Inferior parietal cortex (tissue), 1 donor: ENCODE results near the gene TRIM9.
"Not testable (repeated sequence)": the region's sequence is repeated elsewhere in the genome, so short reads cannot be mapped to it uniquely, and the experiment has no call there.

Experiments used
- DNase-seq: peaks from one replicate; pipeline ENCODE4 v3.0.0-alpha.2; 2016; ENCODE audit errors: extremely low spot score

Gene TRIM9

DNA sequence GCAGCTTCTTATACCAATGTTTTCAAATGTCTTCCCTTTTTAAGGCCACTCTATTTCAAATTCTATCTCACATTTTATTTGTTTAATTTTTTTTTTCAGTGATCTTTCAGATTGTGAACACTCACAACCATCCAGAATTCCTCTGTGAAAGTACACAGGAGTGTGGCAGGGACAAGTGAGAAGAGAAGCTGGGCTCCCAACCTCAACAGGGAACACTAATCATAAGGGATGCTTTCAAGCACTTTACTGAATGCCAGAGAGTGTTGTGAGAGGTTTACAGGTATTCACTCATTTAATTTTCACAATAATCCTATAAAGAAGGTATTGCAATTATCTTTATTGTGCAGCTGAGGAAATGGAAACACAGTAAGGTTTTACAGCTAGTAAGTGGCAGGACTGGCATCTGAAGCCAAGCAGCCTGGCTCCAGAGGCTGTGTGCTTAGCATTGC is 90.5 kb downstream of the TRIM9 start:
- DNase-seq = no peak

DNA sequence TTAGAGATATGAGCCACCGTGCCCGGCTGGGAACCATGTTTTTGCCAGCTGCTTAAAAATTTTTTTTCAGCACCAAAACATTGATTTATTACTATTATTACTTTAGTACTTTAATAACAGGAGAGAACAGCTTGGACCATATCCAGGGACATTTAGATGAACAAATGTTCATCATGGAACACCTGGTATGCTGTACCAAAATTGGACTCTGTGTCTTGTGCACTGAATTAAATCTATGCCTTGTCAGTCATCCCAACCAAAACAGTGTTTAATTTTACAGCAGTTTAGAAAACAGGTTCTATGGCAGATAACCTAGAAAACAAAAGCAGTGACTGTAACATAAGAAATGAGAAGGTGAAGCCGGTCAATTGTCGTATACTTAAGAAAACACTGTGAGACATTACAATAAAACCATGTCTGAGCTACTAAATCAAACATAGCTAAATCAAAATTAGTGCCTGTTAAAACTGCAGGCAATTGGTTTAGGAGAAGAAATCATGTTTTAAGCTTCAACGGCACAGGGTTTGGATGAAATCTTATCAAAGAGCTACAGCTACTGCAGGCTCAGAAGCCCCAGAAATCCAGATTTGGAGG is 92.4 kb downstream of the TRIM9 start:
- DNase-seq = no peak

DNA sequence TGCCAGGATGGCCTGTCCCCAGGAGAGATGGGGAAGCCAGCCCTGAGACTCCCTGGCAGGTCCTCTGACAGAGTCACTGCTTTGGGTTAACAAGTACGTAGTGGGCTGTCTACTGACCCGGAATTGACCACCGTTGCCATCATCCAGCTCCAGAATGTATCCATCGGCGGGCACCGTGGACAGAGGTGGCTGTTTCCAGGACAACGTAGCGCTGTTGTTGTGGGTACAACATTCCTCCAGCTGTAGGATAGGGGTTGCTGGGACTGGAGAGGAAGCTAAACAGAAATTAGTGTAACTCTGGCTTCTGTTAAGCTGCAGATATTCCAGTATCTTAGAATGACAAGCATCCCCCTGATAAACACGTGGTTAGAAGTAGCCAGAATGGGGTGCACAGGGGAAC is 94.3 kb downstream of the TRIM9 start:
- DNase-seq = no peak

DNA sequence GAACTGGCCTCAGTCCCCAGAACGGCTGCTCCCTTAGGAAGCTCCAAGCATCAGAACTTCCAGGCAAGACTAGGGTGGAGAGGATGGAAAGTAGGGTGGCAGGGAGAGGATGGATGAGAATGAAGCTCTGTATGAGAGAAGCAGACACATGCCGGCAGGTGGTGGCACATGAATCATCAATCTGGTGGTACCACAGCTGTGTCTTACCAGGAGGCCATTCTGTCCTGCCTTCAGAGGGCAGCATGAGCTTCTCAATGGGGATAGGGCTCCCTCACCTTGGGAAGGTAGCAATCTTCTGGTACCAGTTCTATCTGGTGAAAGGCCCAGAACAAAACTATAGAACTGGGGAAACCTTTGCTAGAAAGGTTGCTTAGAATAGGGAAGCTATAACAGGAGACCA is 95.2 kb downstream of the TRIM9 start:
- no peak for DNase-seq

DNA sequence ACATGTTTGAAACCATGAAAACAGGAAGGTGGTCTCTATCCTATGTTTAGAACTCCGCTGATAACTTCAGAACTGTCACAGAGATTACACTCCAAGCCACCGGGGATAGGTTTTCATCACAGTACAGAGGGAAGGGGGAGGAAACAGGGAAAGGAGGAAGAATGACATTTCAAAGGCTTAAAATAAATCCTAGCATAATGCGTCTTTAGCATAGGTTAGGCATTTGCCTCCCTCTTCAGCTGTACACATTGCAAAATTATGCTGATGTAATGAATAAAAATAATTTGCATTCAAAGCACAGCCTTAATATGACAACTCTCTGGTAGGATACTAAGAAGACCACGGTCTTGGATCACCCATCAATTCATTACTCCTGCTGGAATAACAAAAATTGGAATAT is 96.3 kb downstream of the TRIM9 start:
- no peak for DNase-seq

DNA sequence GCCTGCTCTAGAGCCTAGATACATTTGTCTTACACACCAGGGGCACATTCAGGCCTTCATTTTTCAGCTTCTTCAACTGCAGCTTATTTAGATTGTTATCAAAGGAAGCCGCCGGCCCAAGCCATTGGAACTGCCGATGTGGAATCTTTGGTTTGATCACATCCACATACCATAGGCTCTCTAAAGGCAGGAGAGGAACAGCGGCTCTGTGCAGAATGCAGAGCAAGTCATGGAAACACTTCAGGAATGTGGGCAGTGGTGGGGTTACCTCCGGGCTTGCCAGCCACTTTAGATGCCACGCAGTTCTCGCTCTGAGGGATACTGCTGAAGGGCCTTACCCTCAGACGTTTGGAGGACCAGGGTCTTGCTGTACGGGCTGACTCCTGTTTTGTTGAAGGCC is 97.2 kb downstream of the TRIM9 start:
- no peak for DNase-seq

DNA sequence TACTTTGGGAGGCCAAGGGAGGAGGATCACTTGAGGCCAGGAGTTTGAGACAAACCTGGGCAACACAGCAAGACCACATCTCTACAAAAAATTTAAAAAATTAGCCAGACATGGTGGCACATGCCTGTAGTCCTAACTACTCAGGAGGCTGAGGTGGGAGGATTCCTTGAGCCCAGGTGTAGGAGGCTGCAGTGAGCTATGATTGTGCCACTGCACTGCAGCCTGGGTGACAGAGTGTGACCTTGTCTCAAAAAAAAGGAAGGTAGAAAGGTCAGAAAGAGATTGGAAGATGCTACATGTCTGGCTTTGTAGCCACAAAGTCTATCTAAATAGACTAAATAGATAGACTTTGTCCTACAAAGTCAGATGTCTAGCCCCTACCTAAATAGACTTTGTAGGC is 100.7 kb downstream of the TRIM9 start:
- DNase-seq = not testable (repeated sequence)

DNA sequence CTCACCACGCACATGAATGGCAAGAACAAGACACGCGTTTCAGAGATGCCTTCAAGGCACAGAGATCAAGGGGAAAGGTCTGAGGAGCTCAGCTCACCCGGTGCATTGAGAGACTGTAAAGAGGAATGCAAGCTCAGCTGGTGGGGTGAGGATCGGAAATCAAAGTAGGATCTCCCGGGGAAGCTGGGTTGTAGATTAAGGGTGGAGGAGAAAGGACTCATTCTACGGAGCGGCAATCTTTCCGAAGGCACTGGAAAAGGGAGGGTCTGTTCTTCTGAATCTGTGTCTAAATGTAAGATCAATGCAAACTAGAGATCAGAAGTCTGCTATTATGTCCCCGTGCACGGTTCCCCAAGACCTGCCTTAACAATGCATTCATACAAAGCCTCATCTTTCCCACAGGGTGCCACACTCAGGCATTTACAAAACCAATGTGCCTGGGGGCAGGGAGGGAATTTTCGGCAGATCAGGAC is 109.0 kb downstream of the TRIM9 start:
- no peak for DNase-seq

DNA sequence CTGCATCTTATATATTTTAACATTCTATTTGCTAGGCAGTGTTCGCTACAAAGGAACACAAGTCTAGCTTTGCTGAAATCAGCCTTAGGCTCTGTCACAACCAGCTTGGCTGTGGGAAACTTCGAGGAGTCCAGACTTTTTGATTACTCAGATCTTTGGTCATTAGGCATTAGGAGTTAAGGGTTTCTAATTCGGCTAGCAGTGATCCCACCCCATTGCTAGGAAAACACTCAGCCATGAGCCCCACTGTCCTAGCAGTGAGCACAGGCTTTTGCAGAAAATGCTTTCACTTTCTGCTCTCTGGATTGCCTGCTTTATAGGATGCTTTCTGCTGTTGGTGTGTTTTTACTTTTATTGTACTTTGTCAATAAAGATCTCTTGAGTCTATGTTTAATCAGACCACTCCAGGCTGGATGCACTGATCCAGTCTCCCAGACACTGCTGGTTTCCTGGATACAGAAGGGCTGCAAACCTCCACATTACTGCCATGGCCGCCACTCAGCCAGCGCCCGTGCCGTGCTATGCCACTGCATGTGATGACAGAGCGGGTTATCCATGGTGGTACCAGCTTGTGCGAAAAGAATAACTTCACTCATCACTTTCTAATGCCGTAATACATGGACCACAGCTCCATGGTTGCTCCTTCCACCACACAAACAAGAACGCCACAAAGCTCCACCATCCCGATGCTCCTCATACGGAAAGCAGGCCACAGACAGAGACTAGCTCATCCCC is 109.6 kb downstream of the TRIM9 start:
- peak; percentile 59 for DNase-seq

DNA sequence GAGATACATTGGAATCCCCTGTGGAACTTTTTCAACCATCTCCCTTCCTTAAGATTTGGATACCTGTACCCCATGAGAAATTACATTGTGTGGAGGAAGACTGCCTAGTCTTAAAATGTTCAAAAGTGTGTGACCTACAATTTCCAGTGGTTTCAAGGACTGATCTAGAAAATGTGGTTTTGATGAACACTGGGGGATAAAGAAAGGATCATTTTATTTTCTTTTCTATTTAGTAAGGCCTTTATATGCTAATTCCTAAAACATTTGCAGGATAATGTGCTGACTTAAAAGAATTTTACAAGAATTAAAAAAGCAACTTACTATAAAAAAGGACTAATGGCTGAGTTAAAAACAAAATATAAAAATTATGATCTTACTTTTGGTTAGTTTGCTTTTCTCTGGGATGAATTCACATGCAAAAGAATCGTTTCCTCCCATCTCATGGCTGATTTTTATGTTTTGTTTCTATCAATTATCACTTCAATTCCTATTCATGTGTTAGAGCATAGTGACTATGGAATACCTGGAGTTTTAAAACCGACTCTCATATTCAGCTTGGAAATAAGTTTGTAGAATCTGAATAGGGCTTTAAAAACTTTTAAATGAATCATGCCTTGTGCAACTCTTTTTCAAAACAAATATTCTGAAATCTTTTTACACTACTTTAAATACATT is 110.7 kb downstream of the TRIM9 start:
- no peak for DNase-seq

DNA sequence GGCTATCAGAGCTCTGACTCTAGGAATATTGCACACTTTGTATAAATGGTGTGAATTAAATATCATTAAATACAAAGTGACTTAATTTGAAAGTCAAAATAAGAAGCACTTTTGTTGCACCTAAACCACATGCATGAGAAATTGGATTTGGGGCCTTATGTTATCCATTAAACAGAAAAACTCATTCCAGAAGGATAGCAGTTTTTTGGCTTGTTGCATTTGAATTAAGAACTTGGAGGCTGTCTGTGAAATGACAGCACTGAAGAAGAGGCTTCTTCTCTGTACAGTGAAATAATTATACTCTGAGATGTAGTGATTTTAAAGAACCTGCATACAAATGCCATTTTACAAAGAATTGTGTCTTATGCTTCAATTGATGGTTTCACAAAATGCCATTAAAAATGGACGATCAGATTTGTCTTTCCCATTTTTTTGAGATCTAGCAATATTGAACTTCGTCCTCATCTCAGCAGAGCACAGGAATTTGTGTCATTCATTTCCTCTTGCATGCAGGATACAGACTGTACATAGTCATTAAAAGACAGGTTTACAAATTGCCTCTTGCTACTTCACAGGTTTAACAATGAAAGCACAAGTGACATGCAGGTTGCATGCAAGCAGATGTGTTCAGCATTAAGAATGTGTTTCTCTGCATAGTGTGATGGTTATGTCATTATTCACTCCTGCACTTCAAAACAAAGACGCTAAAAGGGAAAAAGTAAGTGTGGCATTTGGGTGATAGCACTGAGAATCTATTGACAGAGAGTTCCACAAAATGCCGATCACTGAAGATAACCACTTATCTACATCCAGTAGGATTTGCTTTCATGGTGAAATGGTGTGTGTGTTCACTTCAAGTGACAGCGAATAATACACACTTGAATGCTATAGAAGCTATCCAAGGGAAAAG is 114.7 kb downstream of the TRIM9 start:
- no peak for DNase-seq

DNA sequence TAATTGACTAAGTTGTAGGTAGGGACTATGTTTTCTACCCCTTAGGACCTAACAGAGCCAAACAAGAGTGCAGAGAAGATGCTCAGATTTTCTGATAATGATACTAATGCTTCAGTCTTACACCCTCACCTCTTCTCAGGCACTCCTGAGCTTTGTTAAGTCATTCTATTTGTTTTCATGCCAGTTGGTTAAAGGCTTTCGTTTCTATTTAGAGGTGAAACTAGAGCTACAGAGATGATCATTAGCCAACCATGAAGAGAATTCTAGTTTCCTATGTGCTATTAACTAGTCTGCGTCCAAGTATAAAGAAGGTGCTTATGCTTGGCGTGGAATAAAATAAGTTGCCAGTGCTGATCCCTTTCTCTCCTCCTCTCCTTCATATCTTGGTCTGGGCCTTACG is 116.0 kb downstream of the TRIM9 start:
- DNase-seq = no peak

DNA sequence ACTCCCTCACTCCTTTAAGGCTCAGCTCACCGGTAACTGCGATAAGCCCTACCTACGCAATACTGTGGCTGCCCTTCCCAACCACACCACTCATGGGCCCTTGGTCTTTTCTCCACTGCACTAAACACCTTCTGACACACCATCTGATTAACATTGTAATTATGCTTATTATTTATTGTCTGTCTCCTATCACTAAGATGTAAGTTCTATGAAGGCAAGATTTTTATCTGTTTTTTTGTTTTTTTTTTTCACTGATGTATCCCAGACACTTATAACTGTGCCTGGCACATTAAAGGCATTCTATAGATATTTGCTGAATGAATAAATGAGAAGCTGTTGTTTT is 116.4 kb downstream of the TRIM9 start:
- DNase-seq = no peak

DNA sequence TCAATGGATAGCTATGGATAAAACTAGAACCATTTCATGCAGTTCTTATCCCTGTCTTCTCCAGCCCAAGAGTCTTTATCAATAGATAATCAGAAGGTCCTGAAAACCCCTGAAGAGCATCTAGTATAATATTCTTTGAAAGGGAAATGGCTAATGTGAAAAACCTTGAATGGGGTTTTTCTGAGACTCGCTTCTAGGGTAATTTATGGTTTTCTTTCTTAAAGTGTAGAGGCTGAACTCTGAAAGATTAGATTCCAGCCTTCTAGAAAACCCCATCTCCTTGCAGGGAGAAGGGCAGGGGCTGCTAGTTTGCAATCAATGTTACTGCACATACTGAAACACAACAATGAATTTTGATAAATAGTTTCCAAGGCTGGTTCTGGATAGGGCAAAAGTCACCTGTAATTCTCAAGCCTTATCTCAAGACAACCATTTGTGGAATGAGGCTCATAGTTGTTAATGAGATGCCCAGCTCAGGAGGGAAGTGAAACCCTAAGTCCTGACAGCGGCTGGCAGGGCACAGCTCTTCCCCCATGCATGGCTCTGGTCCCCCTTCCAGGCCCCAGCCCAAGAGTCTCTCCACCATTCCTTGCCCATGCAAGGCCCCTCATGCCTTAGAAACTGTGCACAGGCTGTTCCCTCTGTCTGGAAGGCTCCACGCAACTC is 116.9 kb downstream of the TRIM9 start:
- DNase-seq = no peak

DNA sequence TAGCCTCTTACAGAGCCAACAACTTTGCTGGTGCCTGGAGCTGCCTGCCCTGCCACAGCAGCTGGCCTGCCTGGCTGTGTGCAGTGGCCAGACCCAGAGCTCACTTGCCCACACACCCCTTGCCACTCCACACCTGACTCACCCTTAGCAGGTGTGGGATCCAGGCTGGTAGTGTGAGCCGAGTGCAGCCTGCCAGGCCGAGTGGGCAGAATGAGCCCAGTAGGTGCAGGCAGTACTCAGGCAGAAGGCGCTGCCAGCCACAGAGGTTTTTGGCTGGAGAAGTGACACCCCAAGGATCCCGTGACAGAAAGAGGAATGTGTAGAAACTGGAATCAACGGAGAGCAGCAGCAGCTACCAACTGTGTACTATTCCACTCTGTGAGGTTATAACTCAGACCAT is 120.8 kb downstream of the TRIM9 start:
- DNase-seq = no peak

DNA sequence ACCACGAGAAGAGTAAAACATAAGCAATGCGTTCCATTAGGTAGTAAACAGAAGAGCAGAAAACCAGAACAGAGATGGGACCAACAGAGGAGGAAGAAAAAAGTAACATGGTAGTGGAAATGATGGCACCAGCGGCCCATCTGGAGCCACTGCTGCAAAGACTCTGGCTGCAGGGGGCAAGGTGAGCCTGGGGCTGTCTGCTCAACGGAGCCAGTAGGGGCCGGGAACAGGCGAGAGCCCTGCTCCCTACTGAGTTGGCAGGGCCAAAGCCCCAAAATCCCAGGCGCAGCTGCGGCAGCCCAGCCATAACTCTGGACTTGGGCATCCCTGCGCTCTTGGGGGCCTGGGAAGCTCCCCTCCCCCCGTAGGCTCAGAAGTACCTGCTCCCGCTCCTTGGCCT is 122.2 kb downstream of the TRIM9 start:
- DNase-seq = no peak

DNA sequence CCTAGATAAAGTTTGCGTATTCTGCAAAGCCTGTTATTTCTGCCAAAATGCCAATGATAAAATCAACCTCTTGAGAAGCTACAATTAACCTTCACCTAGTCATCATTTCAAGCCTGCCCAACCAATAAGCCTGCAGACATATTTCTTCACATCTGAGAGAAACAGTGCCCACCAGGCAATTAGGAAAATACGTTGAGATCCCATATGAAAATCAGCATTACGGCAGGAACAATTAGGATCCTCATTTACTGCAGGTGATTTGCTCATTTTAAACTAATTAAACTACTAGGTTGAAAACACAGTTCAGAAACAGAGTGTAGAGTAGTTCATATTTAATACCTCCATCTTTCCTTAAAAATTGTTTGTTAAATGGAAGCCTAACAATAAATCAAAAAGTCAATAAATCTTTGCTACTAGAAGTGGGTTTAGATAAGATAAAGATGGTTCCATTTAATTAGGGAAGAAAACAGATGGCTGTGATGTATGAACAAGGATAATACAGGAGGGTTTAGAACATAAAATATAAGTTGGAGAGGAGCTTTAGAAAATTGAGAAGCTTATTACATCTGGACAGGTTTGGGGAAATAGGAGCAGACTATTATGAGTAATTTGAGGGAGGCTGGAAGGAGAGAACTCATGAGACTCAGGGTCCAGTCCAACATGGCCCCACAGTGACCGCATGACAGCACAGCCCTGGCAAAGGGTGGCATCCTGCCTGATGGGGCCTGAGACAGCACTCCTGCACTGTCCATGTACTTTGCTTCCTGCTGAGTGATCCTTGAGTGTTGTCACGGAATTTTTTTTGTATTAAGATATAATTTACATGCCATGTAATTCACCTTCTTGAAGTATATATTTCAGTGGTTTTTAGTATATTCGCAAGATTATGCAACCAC is 123.8 kb downstream of the TRIM9 start:
- no peak for DNase-seq

DNA sequence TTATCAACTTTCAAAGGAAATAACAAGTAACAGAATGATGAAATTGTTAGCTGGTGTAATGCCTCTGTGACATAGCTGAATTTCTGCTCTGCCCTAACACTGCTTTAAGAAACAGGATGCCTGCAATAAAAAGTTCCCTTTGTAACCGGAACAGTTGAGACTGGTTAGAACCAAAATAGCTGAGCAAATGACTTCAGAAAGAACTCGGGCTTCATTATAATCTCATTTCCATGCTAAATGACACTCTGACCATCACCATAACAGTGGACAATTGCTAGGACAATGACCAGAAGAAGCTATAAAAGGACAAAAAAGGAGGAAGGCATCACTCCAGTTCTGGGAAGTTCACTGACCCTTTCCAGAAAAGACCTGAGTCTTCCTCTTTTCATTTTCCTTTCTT is 127.1 kb downstream of the TRIM9 start:
- no peak for DNase-seq

DNA sequence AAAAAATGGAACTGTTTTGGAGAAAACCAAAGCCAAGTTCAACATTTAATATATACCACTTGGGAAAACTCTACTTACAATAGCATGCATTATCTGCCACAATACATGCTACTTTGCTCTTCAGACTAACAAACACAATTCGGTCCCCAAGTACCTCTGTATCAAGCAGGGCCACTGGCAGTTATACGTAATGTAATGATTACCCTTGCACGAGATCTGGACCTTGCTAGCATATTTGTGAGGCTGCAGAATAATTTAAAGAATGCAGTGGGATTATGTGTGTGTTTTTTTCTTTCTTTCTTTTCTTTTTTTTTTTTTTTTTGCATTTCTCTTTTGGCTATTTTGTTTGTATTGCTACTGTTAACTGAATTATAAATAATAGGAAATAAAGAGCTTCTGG is 127.8 kb downstream of the TRIM9 start:
- DNase-seq = no peak

DNA sequence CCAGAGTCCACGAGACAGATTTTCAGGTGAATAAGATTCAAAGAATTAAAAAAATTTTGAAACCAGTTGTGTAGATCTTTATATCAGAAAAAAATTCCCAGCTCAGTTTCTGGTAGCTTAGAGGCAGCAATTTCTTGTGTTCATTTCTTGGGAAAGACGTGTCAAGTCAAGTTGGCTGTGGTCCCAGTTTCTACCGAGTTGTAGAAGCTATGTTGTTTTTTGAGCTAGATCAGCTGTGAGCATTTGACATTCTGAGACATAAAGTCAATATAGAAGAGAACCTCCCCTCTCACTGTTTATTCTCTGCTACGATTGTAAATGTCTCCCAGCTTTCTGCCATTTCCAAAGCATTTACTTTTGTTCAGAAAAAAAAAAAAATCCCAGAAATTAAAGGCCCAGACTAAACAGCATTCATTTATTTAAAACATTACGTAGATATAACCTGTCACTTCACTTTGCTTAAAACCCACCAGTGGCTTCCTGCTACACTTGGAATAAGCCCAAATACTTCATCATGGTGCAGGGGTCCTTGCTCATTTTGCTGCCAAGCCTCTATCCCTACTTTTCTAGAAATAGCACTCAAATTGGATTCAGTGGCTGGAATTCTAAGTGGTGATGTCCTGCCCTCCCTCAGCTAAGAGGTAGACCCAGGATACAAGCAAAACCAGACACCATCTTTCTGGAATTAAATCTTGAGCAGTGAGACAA is 130.1 kb downstream of the TRIM9 start:
- peak; percentile 56 for DNase-seq
